IMR-90 (cell line): ENCODE measurements around the gene SLC25A21. TPM values are rescaled to one million over a fixed set of nuclear protein-coding genes. Genes with fewer than 3 reads are reported as not detected.

Source experiments
- ATAC-seq: fragments of 200-7000 bp; cut with Tn5 transposase; 2 replicates; pipeline ENCODE4 v1.9.1; 2020; ENCODE audit warnings: low read depth, mild to moderate bottlenecking, moderate library complexity
- BruUV-seq: library from RNA; stranded (reverse); fragments of 400-500 nt; replicated peaks from 2 replicates; lab custom pipeline; 2021; lab: Mats Ljungman, UMichigan
- CTCF ChIA-PET: fragments of 300-600 bp; formaldehyde crosslinking; extraction: SDS; loops from one replicate; lab custom pipeline; 2021; ENCODE audit warnings: antibody characterized with exemption; lab: Yijun Ruan, JAX
- POLR2A ChIA-PET: fragments of 300-600 bp; sonication (Branson Sonifier 250); formaldehyde crosslinking; loops from one replicate; lab custom pipeline; 2022; ENCODE audit warnings: antibody characterized with exemption; ENCODE audit not compliant: unreplicated experiment; lab: Charles Lee
- DNase-seq: peaks from one replicate; pipeline ENCODE4 v3.0.0; 2013
- H2AFZ ChIP-seq: replicated peaks from 2 replicates; pipeline ENCODE3; 2013; ENCODE audit warnings: low read length, mild to moderate bottlenecking; ENCODE audit not compliant: poor library complexity
- H2AK5ac ChIP-seq: 2 replicates; pipeline ENCODE4 v1.6.1; 2013; ENCODE audit warnings: low read depth, low read length, inconsistent platforms
- H2AK9ac ChIP-seq: replicated peaks from 2 replicates; pipeline ENCODE3; 2013; ENCODE audit warnings: mild to moderate bottlenecking, low read depth, low read length, moderate library complexity; ENCODE audit not compliant: poor library complexity
- H2BK120ac ChIP-seq: 2 replicates; pipeline ENCODE4 v1.6.1; 2013; ENCODE audit warnings: low read depth, low read length, inconsistent platforms
- H2BK15ac ChIP-seq: 3 replicates; pipeline ENCODE4 v1.6.1; 2013; ENCODE audit warnings: low read depth, low read length, inconsistent platforms
- H2BK20ac ChIP-seq: 2 replicates; pipeline ENCODE4 v1.6.1; 2013; ENCODE audit warnings: low read depth, mild to moderate bottlenecking, inconsistent platforms, low read length, moderate library complexity
- H2BK5ac ChIP-seq: 2 replicates; pipeline ENCODE4 v1.6.1; 2013; ENCODE audit warnings: mild to moderate bottlenecking, low read depth, low read length, inconsistent platforms; ENCODE audit not compliant: poor library complexity, severe bottlenecking
- H3K14ac ChIP-seq: replicated peaks from 2 replicates; pipeline ENCODE4 v1.6.1; 2013; ENCODE audit warnings: low read depth, low read length, inconsistent platforms
- H3K18ac ChIP-seq: 2 replicates; pipeline ENCODE4 v1.6.1; 2013; ENCODE audit warnings: low read depth, low read length, control low read depth
- H3K23ac ChIP-seq: 2 replicates; pipeline ENCODE4 v1.6.1; 2013; ENCODE audit warnings: low read depth, low read length, inconsistent platforms
- H3K27ac ChIP-seq: 2 replicates; pipeline ENCODE4 v1.5.1; 2013; ENCODE audit warnings: mild to moderate bottlenecking, control low read depth, low read length; ENCODE audit not compliant: insufficient read depth
- H3K27me3 ChIP-seq: 2 replicates; pipeline ENCODE4 v1.6.1; 2013; ENCODE audit warnings: low read length; ENCODE audit not compliant: control insufficient read depth, insufficient read depth
- H3K36me3 ChIP-seq: 2 replicates; pipeline ENCODE4 v1.6.1; 2013; ENCODE audit warnings: low read length, mixed read lengths; ENCODE audit not compliant: control insufficient read depth, insufficient read depth
- H3K4ac ChIP-seq: 2 replicates; pipeline ENCODE4 v1.6.1; 2013; ENCODE audit warnings: low read depth, low read length, inconsistent platforms
- H3K4me1 ChIP-seq: 2 replicates; pipeline ENCODE4 v1.6.1; 2013; ENCODE audit warnings: low read length, mixed read lengths; ENCODE audit not compliant: control insufficient read depth, insufficient read depth
- H3K4me2 ChIP-seq: 2 replicates; pipeline ENCODE4 v1.6.1; 2013; ENCODE audit warnings: low read depth, mild to moderate bottlenecking, control low read depth, low read length, moderate library complexity
- H3K4me3 ChIP-seq: 2 replicates; pipeline ENCODE4 v1.5.1; 2013; ENCODE audit warnings: low read depth, mild to moderate bottlenecking, control low read depth, low read length, moderate library complexity; ENCODE audit not compliant: insufficient read depth
- H3K56ac ChIP-seq: 2 replicates; pipeline ENCODE4 v1.6.1; 2013; ENCODE audit warnings: low read length, inconsistent platforms; ENCODE audit not compliant: insufficient read depth; ENCODE audit errors: extremely low read depth
- H3K79me1 ChIP-seq, 2 experiments: 2 replicates each; pipeline ENCODE4 v1.6.1; 2013; ENCODE audit warnings: low read length in 2 of 2, inconsistent platforms in 1 of 2, low read depth in 1 of 2
- H3K9ac ChIP-seq: 2 replicates; pipeline ENCODE4 v1.6.1; 2013; ENCODE audit warnings: low read depth, low read length, control low read depth
- H3K9me1 ChIP-seq: 2 replicates; pipeline ENCODE4 v1.6.1; 2013; ENCODE audit warnings: low read length, inconsistent platforms; ENCODE audit not compliant: insufficient read depth
- H3K9me3 ChIP-seq: 2 replicates; pipeline ENCODE4 v1.6.1; 2013; ENCODE audit warnings: low read length; ENCODE audit not compliant: control insufficient read depth, insufficient read depth
- H4K20me1 ChIP-seq: 2 replicates; pipeline ENCODE4 v1.6.1; 2013; ENCODE audit warnings: low read length, inconsistent platforms; ENCODE audit not compliant: insufficient read depth
- H4K5ac ChIP-seq: 2 replicates; pipeline ENCODE4 v1.6.1; 2013; ENCODE audit warnings: mild to moderate bottlenecking, low read depth, low read length, control low read depth
- H4K8ac ChIP-seq, 2 experiments: 2 replicates each; pipeline ENCODE4 v1.6.1; 2013; ENCODE audit warnings: low read depth in 2 of 2, low read length in 2 of 2, control low read depth in 1 of 2, inconsistent platforms in 1 of 2
- H4K91ac ChIP-seq: 2 replicates; pipeline ENCODE4 v1.6.1; 2013; ENCODE audit warnings: low read depth, low read length, inconsistent platforms; ENCODE audit not compliant: insufficient read depth
- BHLHE40 ChIP-seq: fragments of 150-350 bp; IDR thresholded peaks from 2 replicates; pipeline ENCODE4 v1.6.1; 2016; ENCODE audit warnings: mild to moderate bottlenecking, low read depth, low read length
- CEBPB ChIP-seq: IDR thresholded peaks from 2 replicates; pipeline ENCODE4 v1.6.1; 2012; ENCODE audit warnings: low read depth, low read length, improper control_type of control experiment
- CHD1 ChIP-seq: IDR thresholded peaks from 2 replicates; pipeline ENCODE4 v1.6.1; 2012; ENCODE audit warnings: low read depth, low read length, improper control_type of control experiment
- CTCF ChIP-seq: conservative IDR thresholded peaks from 2 replicates; pipeline ENCODE4 v1.5.1; 2012; ENCODE audit warnings: mild to moderate bottlenecking, low read depth, low read length, improper control_type of control experiment
- ELK1 ChIP-seq: fragments of 150-350 bp; IDR thresholded peaks from 2 replicates; pipeline ENCODE4 v1.6.1; 2016; ENCODE audit warnings: low read depth, mild to moderate bottlenecking, low read length, moderate library complexity, borderline replicate concordance
- FOS ChIP-seq: fragments of 150-350 bp; IDR thresholded peaks from 2 replicates; pipeline ENCODE4 v1.6.1; 2016; ENCODE audit warnings: low read depth, low read length
- MAFK ChIP-seq: IDR thresholded peaks from 2 replicates; pipeline ENCODE4 v1.6.1; 2012; ENCODE audit warnings: low read depth, low read length, improper control_type of control experiment
- MAZ ChIP-seq: IDR thresholded peaks from 2 replicates; pipeline ENCODE4 v1.6.1; 2012; ENCODE audit warnings: low read depth, mild to moderate bottlenecking, low read length, improper control_type of control experiment, moderate library complexity, borderline replicate concordance
- MXI1 ChIP-seq: IDR thresholded peaks from 2 replicates; pipeline ENCODE4 v1.6.1; 2012; ENCODE audit warnings: low read depth, mild to moderate bottlenecking, low read length, moderate library complexity, borderline replicate concordance
- NFE2L2 ChIP-seq: fragments of 150-350 bp; IDR thresholded peaks from 2 replicates; pipeline ENCODE4 v1.6.1; 2016; ENCODE audit warnings: low read depth, mild to moderate bottlenecking, low read length
- POLR2A ChIP-seq: IDR thresholded peaks from 2 replicates; pipeline ENCODE4 v1.6.1; 2012; ENCODE audit warnings: mild to moderate bottlenecking, low read depth, low read length
- RAD21 ChIP-seq: IDR thresholded peaks from 2 replicates; pipeline ENCODE4 v1.6.1; 2012; ENCODE audit warnings: low read length, improper control_type of control experiment
- RCOR1 ChIP-seq: IDR thresholded peaks from 2 replicates; pipeline ENCODE4 v1.6.1; 2012; ENCODE audit warnings: mild to moderate bottlenecking, low read length, improper control_type of control experiment; ENCODE audit not compliant: insufficient replicate concordance
- RFX5 ChIP-seq: IDR thresholded peaks from 2 replicates; pipeline ENCODE4 v1.8.0; 2012; ENCODE audit warnings: low read depth, mild to moderate bottlenecking, low read length, moderate library complexity
- SMC3 ChIP-seq: fragments of 150-350 bp; IDR thresholded peaks from 2 replicates; pipeline ENCODE4 v1.6.1; 2016; ENCODE audit warnings: low read depth, mild to moderate bottlenecking, antibody characterized with exemption, low read length, moderate library complexity
- WGBS, 2 experiments: methylation state at CpG; one replicate each; pipeline versions ENCODE4 v1.1.5 to v1.1.7; 2013; ENCODE audit warnings: missing lambda C conversion rate in 2 of 2; ENCODE audit not compliant: insufficient read length in 1 of 2; ENCODE audit errors: extremely low coverage in 2 of 2; 5-methylcytosine and 5-hydroxymethylcytosine counted together
- dilution Hi-C: fragments of 300-500 bp; cut with HindIII; formaldehyde crosslinking; loops from one replicate; pipeline ENCODE4 v1.14.3; 2018; ENCODE audit warnings: low sequenced_read_pairs; ENCODE audit not compliant: unreplicated experiment
- in situ Hi-C: fragments of 300-500 bp; cut with MboI; formaldehyde crosslinking; loops from 3 replicates; pipeline ENCODE4 v1.14.3; 2019; ENCODE audit warnings: low sequenced_read_pairs, inconsistent platforms, mixed read lengths
- intact Hi-C: fragments of 100-400 bp; cut with micrococcal nuclease; formaldehyde crosslinking; loops from 2 replicates; pipeline ENCODE4 v1.10.0; 2022
- polyA plus RNA-seq, 3 experiments: library from polyadenylated mRNA; depleted of rRNA; stranded (reverse); fragments of >200 nt; gene quantifications; 2 replicates each; pipeline ENCODE4 v1.2.3, GENCODE V29; 2012; ENCODE audit warnings: low replicate concordance in 1 of 3
- total RNA-seq: library from RNA; depleted of rRNA; stranded (reverse); fragments of >200 nt; gene quantifications from 2 replicates; pipeline ENCODE4 v1.2.3, GENCODE V29; 2012
- TF ChIP-seq, protein P1 (sequence below): fragments of 150-350 bp; IDR thresholded peaks from 2 replicates; pipeline ENCODE4 v1.6.1; 2017; ENCODE audit warnings: mild to moderate bottlenecking, antibody characterized with exemption, low read length, low read depth

The SLC25A21 gene
- total and polyA plus RNA-seq, 2 of the 4 experiments (the other 2 are of a cell fraction), result 0.62 to 0.90 TPM

DNA sequence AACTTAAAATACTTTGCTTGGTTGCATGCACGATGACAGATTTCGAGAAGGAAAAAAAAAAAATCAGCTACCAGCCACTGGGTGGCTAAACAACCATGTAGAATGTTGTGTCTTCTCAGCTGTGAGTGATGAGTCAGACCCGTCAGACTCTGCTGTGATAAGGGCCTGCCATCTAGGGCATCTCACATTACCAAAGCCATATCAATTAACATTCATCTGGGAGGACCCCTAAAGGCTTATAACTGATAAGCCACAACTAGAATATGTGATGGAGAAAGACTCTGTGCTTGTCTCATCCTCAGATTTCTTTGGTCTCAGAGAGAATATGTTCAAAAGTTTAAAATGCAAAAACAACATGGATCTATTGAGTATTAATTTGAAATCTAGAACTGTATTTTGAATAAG lies 399.3 kb downstream of the SLC25A21 start:
- ATAC-seq (0 out of 2 replicates have a peak, but pooled peaks have one; percentile 32), DNase-seq (peak; percentile 15)
- Histone ChIP-seq H3K56ac (no peak overlapping the region), H2BK15ac (no peak overlapping the region), H3K27me3 (no peaks in the 10 kb centered on the region), H3K14ac (no peak overlapping the region), H3K23ac (no peak overlapping the region), H2BK20ac (no peak overlapping the region), H2BK5ac (no peak overlapping the region), H2BK120ac (no peak overlapping the region), H3K9me3 (no peaks in the 10 kb centered on the region), H3K18ac (no peak overlapping the region), H2AFZ (no peak overlapping the region), H4K5ac (no peak overlapping the region), H3K36me3 (no peaks in the 10 kb centered on the region), H3K4me1 (no peaks in the 10 kb centered on the region), H2AK9ac (no peak overlapping the region), H3K4me2 (peak overlapping the region; percentile 26; the same call in 1 of the 2 replicates), H3K9ac (no peak overlapping the region), H4K91ac (no peak overlapping the region), H3K4ac (no peak overlapping the region), H3K27ac (no peak overlapping the region), H3K4me3 (no peak overlapping the region), H4K8ac (no peak overlapping the region), H3K9me1 (no peaks in the 10 kb centered on the region), H2AK5ac (no peak overlapping the region), H3K79me1 (no peaks in the 10 kb centered on the region), H4K20me1 (no peaks in the 10 kb centered on the region)
- ChIA-PET CTCF (interaction anchor here (0.7 kb wide), 1 partner anchor 51 kb away, joined by 3 read pairs; no protein-coding TSS in a partner anchor), POLR2A (interaction anchor here (0.6 kb wide), 1 partner anchor 1946 kb away, joined by 3 read pairs; no protein-coding TSS in a partner anchor)
- in situ Hi-C loops (no loop called here), intact Hi-C loops (loop anchor here (10.0 kb wide), 2 partner anchors 342 to 372 kb away; no protein-coding TSS in a partner anchor), dilution Hi-C loops (no loop called here)
- no peak for TF ChIP-seq MXI1
- no peak for TF ChIP-seq CEBPB
- TF ChIP-seq BHLHE40, result no peak
- no peak for TF ChIP-seq CHD1
- TF ChIP-seq MAFK, result no peak
- TF ChIP-seq MAZ, result no peak
- TF ChIP-seq NFE2L2, result no peak
- TF ChIP-seq FOS, result no peak
- TF ChIP-seq SMC3, result no peak
- no peak for TF ChIP-seq CTCF
- TF ChIP-seq ELK1, result no peak
- no peak for TF ChIP-seq RAD21
- no peak for TF ChIP-seq RCOR1
- TF ChIP-seq RFX5, result no peak
- no peak for TF ChIP-seq POLR2A
- TF ChIP-seq, protein P1, sequence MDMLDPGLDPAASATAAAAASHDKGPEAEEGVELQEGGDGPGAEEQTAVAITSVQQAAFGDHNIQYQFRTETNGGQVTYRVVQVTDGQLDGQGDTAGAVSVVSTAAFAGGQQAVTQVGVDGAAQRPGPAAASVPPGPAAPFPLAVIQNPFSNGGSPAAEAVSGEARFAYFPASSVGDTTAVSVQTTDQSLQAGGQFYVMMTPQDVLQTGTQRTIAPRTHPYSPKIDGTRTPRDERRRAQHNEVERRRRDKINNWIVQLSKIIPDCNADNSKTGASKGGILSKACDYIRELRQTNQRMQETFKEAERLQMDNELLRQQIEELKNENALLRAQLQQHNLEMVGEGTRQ, result no peak
- BruUV-seq, result no TSS peak
- no CpG with 5 or more reads among the region's 3 CpGs for WGBS, 2 experiments
